Naive thymus-derived CD8-positive, alpha-beta T cell (primary cell): ENCODE measurements around the gene CTU1. TPM values are rescaled to one million over a fixed set of nuclear protein-coding genes. Genes with fewer than 3 reads are reported as not detected.
"Not testable (repeated sequence)": the region's sequence is repeated elsewhere in the genome, so short reads cannot be mapped to it uniquely, and the experiment has no call there.

Experiments
- ATAC-seq, 2 donors: fragments of 150-1000 bp; cut with Tn5 transposase in 1 of 2; sonication (Bioruptor Pico), chemical (Tn5 transposase) in 1 of 2; 1 replicate in 1 of 2; 2 replicates in 1 of 2; pipeline ENCODE4 v1.10.0; 2021; ENCODE audit warnings: mild to moderate bottlenecking in 2 of 2, moderate library complexity in 2 of 2
- POLR2A ChIA-PET: fragments of 350-600 bp; sonication (Branson Sonifier 250); formaldehyde crosslinking; loops from one replicate; lab custom pipeline; 2021; ENCODE audit warnings: antibody characterized with exemption; lab: Charles Lee
- DNase-seq, 10 donors: peaks; one replicate each; pipeline versions ENCODE4 v3.0.0 to v3.0.0-alpha.2; 2020 to 2022
- H3K27ac Mint-ChIP-seq, 10 donors: one replicate each; pipeline ENCODE4 v1.8.0; 2020 to 2022; ENCODE audit warnings: mild to moderate bottlenecking in 10 of 10, mixed read lengths in 10 of 10, moderate library complexity in 4 of 10, inconsistent platforms in 1 of 10
- H3K27me3 Mint-ChIP-seq, 5 donors: one replicate each; pipeline ENCODE4 v1.8.0; 2021 to 2022; ENCODE audit warnings: mixed read lengths in 5 of 5
- H3K36me3 Mint-ChIP-seq, 3 donors: one replicate each; pipeline ENCODE4 v1.8.0; 2020 to 2022; ENCODE audit warnings: mixed read lengths in 3 of 3, mild to moderate bottlenecking in 2 of 3, inconsistent platforms in 1 of 3
- H3K4me1 Mint-ChIP-seq, 4 donors: one replicate each; pipeline ENCODE4 v1.8.0; 2021 to 2022; ENCODE audit warnings: mixed read lengths in 4 of 4
- H3K4me3 Mint-ChIP-seq, 10 donors: one replicate each; pipeline ENCODE4 v1.8.0; 2020 to 2022; ENCODE audit warnings: mild to moderate bottlenecking in 10 of 10, mixed read lengths in 10 of 10, moderate library complexity in 6 of 10, inconsistent platforms in 1 of 10
- H3K9me3 Mint-ChIP-seq, 9 donors: one replicate each; pipeline ENCODE4 v1.8.0; 2020 to 2022; ENCODE audit warnings: mixed read lengths in 9 of 9, mild to moderate bottlenecking in 3 of 9, inconsistent platforms in 1 of 9, moderate library complexity in 1 of 9
- polyA plus RNA-seq, 3 donors: library from polyadenylated mRNA; unstranded; fragments of 300-500 nt; fragmentation: Illumina TruSeq; gene quantifications; one replicate each; pipeline ENCODE4 v1.2.3, GENCODE V29; 2021
- total RNA-seq, 8 experiments: library from RNA in 2 of 8; stranded (reverse) in 2 of 8; gene quantifications; one replicate each; pipeline ENCODE4 v1.2.3 and lab custom pipeline; 2021 to 2026

The CTU1 gene
- 10 to 100 TPM in 1 of 2 experiments, 1 to 10 TPM in 1; 10.0 to 10.3 TPM for total RNA-seq
- 1 to 10 TPM; 2.4 to 9.3 (median 5.4) TPM for polyA plus RNA-seq
- 1.5 to 16.6 (median 9.9) reads per million in 6 experiments for total RNA-seq (lab: John Stamatoyannopoulos, UW)

DNA sequence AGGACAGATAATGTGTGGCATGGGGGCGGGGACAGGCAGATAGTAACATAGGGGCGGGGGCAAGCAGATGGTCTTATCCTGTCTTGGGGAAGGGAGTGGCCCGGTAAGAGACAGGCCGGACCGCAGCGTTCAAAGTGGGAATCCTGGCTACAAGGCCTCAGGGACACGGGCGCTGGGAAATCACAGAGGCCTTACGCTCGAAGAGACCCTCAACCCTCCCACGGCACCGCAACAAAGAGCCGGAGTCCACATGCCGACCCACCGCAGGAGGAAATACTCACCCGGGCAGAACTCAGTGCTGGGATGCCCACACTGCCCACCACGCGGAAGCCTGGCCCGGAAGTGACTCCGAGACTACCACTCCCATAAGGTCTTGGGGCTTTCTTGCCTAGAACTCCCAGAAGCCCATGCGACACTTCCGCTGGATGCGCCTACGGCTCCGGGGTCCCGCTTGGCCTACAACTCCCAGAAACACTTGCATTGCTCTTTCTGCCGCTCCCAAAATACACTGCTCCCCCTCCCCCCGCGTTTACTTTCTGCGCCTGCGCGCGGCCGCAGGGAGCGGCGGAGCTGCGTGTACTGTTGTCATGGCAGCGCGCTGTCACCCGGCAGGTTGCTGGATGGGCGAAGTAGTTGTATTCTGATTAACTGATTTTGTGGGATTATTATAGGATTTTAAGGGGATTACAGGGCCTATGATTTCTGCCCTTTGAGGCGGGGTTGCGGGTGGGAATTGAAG lies at the start of gene CTU1:
TSS of gene CTU1 (minus strand) at position 344 of the 739 bp plus-strand sequence. CDS start 3,840 bp downstream, outside the sequence.
- Mint-ChIP-seq H3K9me3 (no peaks in the 10 kb centered on the region), H3K27ac (peak within 1 kb of the TSS; percentile 94 to 100 (median 98)), H3K4me1 (peaks cover 27 to 47% (median 45%) of the 10 kb centered on the region in 4 donors), H3K27me3 (no peaks in the 10 kb centered on the region), H3K36me3 (peaks cover 0 to 26% (median 0%) of the 10 kb centered on the region in 3 donors), H3K4me3 (peak within 1 kb of the TSS; percentile 87 to 100 (median 98))
- ATAC-seq (peak; percentile 97 to 99), DNase-seq (peak; percentile 91 to 99 (median 98))
- POLR2A ChIA-PET: interaction anchor here (0.8 to 0.9 kb wide), 3 partner anchors 15 to 23 kb away, joined by 3 to 5 read pairs (median 3); no protein-coding TSS in a partner anchor

DNA sequence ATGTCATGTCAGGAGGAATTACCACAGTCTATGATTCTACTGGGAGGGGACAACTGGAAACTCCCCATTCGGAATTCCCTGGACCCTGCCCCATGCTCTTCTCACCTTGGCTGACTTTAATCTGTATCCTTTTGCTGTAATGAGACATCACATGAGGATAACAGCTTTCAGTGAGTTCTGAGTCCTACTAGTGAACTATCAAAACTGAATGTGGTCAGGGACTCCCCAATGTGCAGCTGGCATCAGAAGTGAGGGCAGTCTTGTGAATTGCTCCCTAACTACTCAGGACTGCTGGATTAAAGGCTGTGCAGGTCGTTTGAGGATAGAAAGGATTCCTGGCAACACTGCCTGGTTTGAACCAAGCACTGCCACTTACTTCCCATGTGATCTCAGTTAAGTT lies 49.1 kb upstream of the CTU1 start:
- Mint-ChIP-seq H3K4me1 (peaks cover 3 to 14% (median 11%) of the 10 kb centered on the region in 4 donors), H3K36me3 (no peaks in the 10 kb centered on the region), H3K4me3 (no peak overlapping the region), H3K27me3 (peaks cover 0 to 8% (median 4%) of the 10 kb centered on the region in 5 donors), H3K9me3 (no peaks in the 10 kb centered on the region), H3K27ac (no peak overlapping the region)
- DNase-seq (peak in 1 of 10 donors; percentile 6), ATAC-seq (no peak)
- POLR2A ChIA-PET: no interaction called here

DNA sequence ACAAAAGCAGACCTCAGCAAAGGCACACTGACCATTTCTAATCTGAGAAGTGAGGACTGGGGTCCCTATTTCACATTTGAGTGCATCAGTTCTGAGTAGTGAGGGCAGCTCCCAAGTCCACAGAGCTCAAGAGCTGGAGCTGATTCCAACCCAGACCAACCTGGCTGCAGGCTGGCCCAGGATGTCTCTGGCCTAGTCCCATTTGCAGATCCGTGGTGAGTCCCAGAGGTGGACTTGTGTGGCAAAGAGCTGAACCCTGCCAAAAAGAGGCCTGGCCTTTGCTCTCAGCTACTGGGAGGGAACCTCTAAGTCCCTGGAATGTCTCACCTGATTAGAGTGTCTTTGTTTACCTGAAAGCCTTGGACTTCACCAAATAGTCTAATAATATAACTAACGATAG lies 48.5 kb upstream of the CTU1 start:
- Mint-ChIP-seq H3K36me3 (no peaks in the 10 kb centered on the region), H3K4me1 (peaks cover 3 to 14% (median 11%) of the 10 kb centered on the region in 4 donors), H3K27me3 (peaks cover 0 to 8% (median 4%) of the 10 kb centered on the region in 5 donors), H3K9me3 (no peaks in the 10 kb centered on the region), H3K4me3 (no peak overlapping the region), H3K27ac (no peak overlapping the region)
- ATAC-seq: no peak
- POLR2A ChIA-PET: no interaction called here
- no peak for DNase-seq

DNA sequence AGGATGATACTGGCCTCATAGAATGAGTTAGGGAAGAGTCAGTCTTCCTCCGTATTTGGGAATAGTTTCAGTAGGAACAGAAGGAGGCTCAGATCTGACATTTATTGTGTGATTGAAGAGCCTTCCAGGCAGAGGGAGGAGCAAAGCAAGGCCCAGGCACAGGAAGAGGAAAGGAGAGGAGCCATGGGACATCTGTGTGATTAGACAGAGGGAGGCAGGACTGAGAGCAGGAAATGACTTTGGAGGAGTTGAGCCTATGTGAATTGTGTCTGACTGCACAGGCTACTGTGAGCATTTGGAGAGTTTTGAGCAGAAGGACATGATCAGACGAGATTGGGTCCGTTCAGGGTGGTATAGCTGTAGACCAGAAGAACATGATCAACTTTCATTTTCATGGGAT lies 42.4 kb upstream of the CTU1 start:
- Mint-ChIP-seq H3K4me3 (no peak overlapping the region), H3K9me3 (no peaks in the 10 kb centered on the region)

DNA sequence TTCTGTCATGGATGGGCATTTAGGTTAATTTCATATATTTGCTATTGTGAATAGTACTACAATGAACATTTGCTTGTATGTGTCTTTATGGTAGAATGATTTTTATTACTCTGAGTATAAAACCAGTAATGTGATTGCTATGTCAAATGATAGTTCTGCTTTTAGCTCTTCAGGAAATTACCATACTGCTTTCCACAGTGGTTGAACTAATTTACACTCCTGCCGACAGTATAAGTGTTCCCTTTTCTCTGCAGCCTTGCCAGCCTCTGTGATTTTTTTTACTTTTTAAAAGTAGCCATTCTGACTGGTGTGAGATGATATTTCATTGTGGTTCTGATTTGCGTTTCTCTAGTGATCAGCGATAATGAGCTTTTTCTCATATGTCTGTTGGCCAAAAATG lies 40.4 kb upstream of the CTU1 start:
- peaks cover 12 to 38% (median 16%) of the 10 kb centered on the region in 4 donors for H3K4me1 Mint-ChIP-seq
- H3K36me3 Mint-ChIP-seq: no peaks in the 10 kb centered on the region
- no peak for ATAC-seq
- no peak overlapping the region for H3K4me3 Mint-ChIP-seq
- no peak for DNase-seq
- H3K27me3 Mint-ChIP-seq: peaks cover 0 to 8% (median 2%) of the 10 kb centered on the region in 5 donors
- H3K9me3 Mint-ChIP-seq: no peaks in the 10 kb centered on the region
- peak overlapping the region in 3 of 10 donors; percentile 5 to 13 (median 13) for H3K27ac Mint-ChIP-seq
- POLR2A ChIA-PET: interaction anchor here (1.3 kb wide), 1 partner anchor 13 kb away, joined by 3 read pairs; no protein-coding TSS in a partner anchor

More for the DNA sequence above, 42.4 kb upstream of the CTU1 start:
- H3K36me3 Mint-ChIP-seq: no peaks in the 10 kb centered on the region
- POLR2A ChIA-PET: no interaction called here
- DNase-seq (no peak), ATAC-seq (no peak)
- peaks cover 2 to 8% (median 5%) of the 10 kb centered on the region in 5 donors for H3K27me3 Mint-ChIP-seq
- peak overlapping the region in 2 of 10 donors; percentile 0 to 23 for H3K27ac Mint-ChIP-seq
- peaks cover 11 to 26% (median 15%) of the 10 kb centered on the region in 4 donors for H3K4me1 Mint-ChIP-seq

DNA sequence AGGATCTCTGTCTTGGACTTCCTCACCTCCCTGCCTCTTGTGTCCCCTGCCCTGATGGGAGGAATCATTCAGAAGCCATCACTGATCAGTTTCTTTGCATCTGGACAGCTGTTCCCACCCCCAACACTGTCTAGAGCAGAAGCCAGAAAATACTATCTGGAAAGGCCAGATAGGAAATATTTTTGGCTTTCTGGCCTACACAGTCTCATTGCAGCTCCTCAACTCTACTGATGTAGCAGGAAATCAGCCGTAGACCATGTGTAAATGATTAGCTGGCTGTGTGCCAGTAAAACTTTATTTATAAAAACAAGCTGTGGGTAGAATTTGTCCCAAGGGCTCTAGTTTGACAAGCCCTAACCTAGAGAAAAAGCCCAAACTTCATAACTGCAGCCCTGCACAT lies 39.5 kb upstream of the CTU1 start:
- H3K4me3 Mint-ChIP-seq: no peak overlapping the region
- peak in 1 of 10 donors; percentile 8 for DNase-seq
- no peaks in the 10 kb centered on the region for H3K36me3 Mint-ChIP-seq
- H3K9me3 Mint-ChIP-seq: no peaks in the 10 kb centered on the region
- no peak for ATAC-seq
- peaks cover 12 to 38% (median 16%) of the 10 kb centered on the region in 4 donors for H3K4me1 Mint-ChIP-seq
- peak overlapping the region in 6 of 10 donors; percentile 16 to 81 (median 54) for H3K27ac Mint-ChIP-seq
- peaks cover 0 to 8% (median 0%) of the 10 kb centered on the region in 5 donors for H3K27me3 Mint-ChIP-seq
- POLR2A ChIA-PET: no interaction called here

DNA sequence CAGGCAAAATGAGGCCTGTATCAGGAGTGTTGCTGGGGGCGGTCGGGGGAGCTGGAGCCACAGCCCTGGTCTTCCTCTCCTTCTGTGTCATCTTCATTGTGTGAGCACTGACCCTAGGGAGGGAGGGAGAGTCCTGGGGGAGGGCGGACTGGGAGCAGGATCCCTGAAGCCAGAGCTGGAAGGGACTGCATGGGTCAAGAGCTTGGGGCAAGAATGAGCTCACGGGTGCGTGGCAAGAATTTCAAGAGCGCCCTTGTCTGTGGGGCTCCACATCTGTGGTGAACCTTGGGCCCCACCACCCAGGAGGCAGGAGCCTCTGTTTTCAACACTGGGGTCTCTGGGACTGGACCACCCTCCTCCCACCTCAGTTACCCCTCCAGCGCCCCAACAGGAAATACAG lies 38.5 kb upstream of the CTU1 start:
- Mint-ChIP-seq H3K4me1 (peaks cover 12 to 45% (median 22%) of the 10 kb centered on the region in 4 donors), H3K27ac (peak overlapping the region in 1 of 10 donors; percentile 76), H3K4me3 (no peak overlapping the region), H3K36me3 (no peaks in the 10 kb centered on the region), H3K9me3 (no peaks in the 10 kb centered on the region), H3K27me3 (peaks cover 0 to 8% (median 0%) of the 10 kb centered on the region in 5 donors)
- POLR2A ChIA-PET: interaction anchor here (0.6 to 0.8 kb wide), 2 partner anchors 19 to 201 kb away, joined by 3 read pairs; no protein-coding TSS in a partner anchor
- no peak for DNase-seq
- ATAC-seq: no peak

DNA sequence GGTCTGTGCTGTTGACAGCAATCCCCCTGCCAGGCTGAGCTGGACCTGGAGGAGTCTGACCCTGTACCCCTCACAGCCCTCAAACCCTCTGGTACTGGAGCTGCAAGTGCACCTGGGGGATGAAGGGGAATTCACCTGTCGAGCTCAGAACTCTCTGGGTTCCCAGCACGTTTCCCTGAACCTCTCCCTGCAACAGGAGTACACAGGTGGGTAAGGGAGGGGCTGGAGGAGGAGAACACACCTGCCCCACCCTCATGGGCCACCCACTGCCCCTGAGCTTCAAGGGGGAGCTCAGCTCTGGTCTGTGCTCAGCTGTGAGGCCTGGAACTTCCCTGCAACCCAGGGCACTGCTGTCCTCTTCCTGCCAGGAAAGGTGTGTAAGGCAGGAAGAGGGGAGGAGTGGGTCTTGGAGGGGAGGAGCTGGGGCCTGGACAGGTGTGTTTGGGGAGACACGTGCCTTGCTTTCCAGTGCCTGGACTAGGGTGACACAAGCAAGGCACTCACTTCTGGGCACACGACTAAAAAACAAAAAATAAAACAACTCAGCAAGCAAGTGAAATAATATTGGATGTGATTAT lies 37.8 kb upstream of the CTU1 start:
- Mint-ChIP-seq H3K27ac (peak overlapping the region in 3 of 10 donors; percentile 9 to 83 (median 40)), H3K9me3 (no peaks in the 10 kb centered on the region), H3K4me1 (peaks cover 12 to 49% (median 22%) of the 10 kb centered on the region in 4 donors), H3K36me3 (no peaks in the 10 kb centered on the region), H3K27me3 (peaks cover 0 to 7% (median 0%) of the 10 kb centered on the region in 5 donors), H3K4me3 (no peak overlapping the region)
- ATAC-seq (no peak), DNase-seq (peak in 1 of 10 donors; percentile 7)
- POLR2A ChIA-PET: interaction anchor here (0.8 kb wide), 1 partner anchor 18 kb away, joined by 3 read pairs; no protein-coding TSS in a partner anchor

DNA sequence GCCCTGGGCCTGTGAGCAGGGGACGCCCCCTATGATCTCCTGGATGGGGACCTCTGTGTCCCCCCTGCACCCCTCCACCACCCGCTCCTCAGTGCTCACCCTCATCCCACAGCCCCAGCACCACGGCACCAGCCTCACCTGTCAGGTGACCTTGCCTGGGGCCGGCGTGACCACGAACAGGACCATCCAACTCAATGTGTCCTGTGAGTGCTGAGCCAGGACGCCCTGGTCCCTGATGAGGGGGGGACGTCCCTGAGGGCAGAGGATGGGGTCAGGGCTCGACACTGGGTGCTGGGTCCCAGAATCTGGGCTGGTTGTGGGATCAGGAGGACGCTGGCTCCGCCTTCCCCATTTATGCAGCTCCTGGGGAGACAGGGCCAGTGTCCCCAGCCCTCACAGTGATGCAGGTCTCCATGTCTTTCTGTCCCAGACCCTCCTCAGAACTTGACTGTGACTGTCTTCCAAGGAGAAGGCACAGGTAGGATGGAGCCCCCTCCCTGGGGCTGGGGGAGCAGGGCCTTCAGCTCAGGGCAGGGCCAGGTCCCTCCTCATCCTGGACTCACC lies 36.4 kb upstream of the CTU1 start:
- H3K27me3 Mint-ChIP-seq: no peaks in the 10 kb centered on the region
- peak overlapping the region in 1 of 10 donors; percentile 11 for H3K27ac Mint-ChIP-seq
- DNase-seq: no peak
- H3K4me3 Mint-ChIP-seq: no peak overlapping the region
- peaks cover 5 to 62% (median 23%) of the 10 kb centered on the region in 4 donors for H3K4me1 Mint-ChIP-seq
- POLR2A ChIA-PET: no interaction called here
- H3K9me3 Mint-ChIP-seq: no peaks in the 10 kb centered on the region
- no peaks in the 10 kb centered on the region for H3K36me3 Mint-ChIP-seq
- ATAC-seq: no peak

DNA sequence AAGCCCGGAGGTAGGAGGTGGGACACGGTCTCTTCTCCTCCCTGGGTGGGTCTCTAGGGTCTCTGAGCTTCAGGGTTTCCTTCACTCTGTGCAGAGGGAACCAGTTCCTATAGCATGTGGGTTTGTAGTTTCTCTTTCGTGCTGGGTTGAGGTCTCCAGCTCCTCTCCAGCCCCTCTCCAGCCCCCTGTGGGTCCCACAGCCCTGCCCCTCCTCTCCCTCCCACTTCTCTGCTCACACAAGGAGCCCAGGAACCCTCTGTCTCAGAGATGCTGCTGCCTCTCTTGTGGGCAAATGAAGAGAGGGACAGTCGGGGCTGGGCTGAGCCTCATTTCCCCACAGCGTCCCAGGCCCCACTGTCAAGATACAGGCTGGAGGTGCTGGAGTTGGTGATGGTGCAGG lies 35.3 kb upstream of the CTU1 start:
- peak overlapping the region in 1 of 10 donors; percentile 41 for H3K27ac Mint-ChIP-seq
- no peaks in the 10 kb centered on the region for H3K36me3 Mint-ChIP-seq
- POLR2A ChIA-PET: no interaction called here
- no peaks in the 10 kb centered on the region for H3K27me3 Mint-ChIP-seq
- DNase-seq (no peak), ATAC-seq (no peak)
- H3K4me1 Mint-ChIP-seq: peaks cover 8 to 65% (median 26%) of the 10 kb centered on the region in 4 donors
- peak overlapping the region in 1 of 10 donors; percentile 61 for H3K4me3 Mint-ChIP-seq
- no peaks in the 10 kb centered on the region for H3K9me3 Mint-ChIP-seq

DNA sequence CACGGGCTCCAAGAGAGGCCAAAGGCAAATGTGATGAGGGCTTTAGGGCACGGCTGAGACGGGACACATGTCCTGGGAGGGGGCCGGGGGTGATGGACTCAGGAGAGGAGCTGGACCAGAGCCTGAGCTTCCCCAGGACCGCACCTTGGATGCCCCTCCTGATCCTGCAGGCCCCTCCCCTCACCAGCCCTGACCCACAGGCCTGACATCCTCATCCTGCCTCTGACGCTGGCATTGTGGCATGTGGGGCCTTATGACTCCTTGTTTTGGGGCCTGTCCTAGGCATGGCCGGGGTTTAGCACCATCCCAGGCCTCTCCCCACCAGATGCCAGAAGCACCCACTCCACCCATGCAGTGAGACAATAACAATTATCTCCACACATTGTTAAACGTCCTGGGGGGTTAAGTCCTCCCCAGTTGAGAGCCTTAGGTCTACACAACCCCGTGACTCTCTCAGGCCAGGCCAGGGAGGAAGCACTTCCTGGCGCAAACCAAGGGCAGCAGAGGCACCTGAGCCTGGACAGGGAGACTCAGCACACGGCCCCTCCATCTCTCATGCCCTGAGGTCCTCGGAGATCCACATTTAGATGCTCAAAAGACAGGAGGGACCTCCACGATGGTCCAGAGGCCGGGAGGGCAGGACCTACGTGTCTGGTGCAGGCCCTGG lies 34.7 kb upstream of the CTU1 start:
- POLR2A ChIA-PET, H3K27ac Mint-ChIP-seq, H3K27me3 Mint-ChIP-seq, DNase-seq, ATAC-seq, H3K36me3 Mint-ChIP-seq, H3K9me3 Mint-ChIP-seq: not testable (repeated sequence)
- Mint-ChIP-seq H3K4me1 (peaks cover 9 to 61% (median 24%) of the 10 kb centered on the region in 4 donors), H3K4me3 (peak overlapping the region in 1 of 10 donors; percentile 73)

DNA sequence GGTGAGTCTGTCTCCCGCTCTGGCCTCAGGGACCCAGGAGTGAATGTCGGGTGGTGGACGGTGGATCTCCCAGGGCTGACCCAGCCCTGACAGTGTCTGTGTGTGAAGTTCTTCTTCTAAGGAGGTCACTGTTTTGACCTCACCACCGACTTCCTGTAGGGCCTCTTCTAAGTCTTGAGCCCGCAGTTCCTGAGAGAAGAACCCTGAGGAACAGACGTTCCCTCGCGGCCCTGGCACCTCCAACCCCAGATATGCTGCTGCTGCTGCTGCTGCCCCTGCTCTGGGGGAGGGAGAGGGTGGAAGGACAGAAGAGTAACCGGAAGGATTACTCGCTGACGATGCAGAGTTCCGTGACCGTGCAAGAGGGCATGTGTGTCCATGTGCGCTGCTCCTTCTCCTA lies 33.9 kb upstream of the CTU1 start, which contains the start of gene SIGLEC7:
TSS of gene SIGLEC7 (plus strand) at position 183 of the 400 bp plus-strand sequence. CDS start at position 252, 69 bp downstream.
- no peak for DNase-seq
- POLR2A ChIA-PET: no interaction called here
- Mint-ChIP-seq H3K9me3 (no peaks in the 10 kb centered on the region), H3K4me3 (peak within 1 kb of the TSS in 1 of 10 donors; percentile 73), H3K27me3 (no peaks in the 10 kb centered on the region), H3K36me3 (no peaks in the 10 kb centered on the region), H3K27ac (peak within 1 kb of the TSS in 6 of 10 donors; percentile 24 to 77 (median 46)), H3K4me1 (peaks cover 12 to 61% (median 26%) of the 10 kb centered on the region in 4 donors)
- no peak for ATAC-seq
